K562 (cell line): Measurements from ENCODE around the gene TMEM63A. TPM values are rescaled to one million over a fixed set of nuclear protein-coding genes. Genes with fewer than 3 reads are reported as not detected.

ENCODE experiments used
- ETV5 ChIP-seq: sonication (generic); formaldehyde crosslinking; IDR thresholded peaks from 2 replicates; pipeline ENCODE4 v1.4.0; 2020; ENCODE audit warnings: low read depth, mild to moderate bottlenecking, missing genetic modification reagents
- FOXP4 ChIP-seq: sonication (generic); formaldehyde crosslinking; IDR thresholded peaks from 2 replicates; pipeline ENCODE4 v1.8.0; 2022; ENCODE audit warnings: mild to moderate bottlenecking, missing genetic modification reagents, borderline replicate concordance
- GMEB1 ChIP-seq: fragments of 250-450 bp; sonication (Bioruptor Pico); IDR thresholded peaks from 2 replicates; pipeline ENCODE4 v1.4.0; 2020; ENCODE audit warnings: mild to moderate bottlenecking
- KDM1A ChIP-seq, 2 experiments: fragments of 450-650 bp; IDR thresholded peaks; 2 replicates each; pipeline ENCODE4 v1.6.1; 2016; ENCODE audit warnings: mild to moderate bottlenecking in 2 of 2
- MNT ChIP-seq, 2 experiments: fragments of 450-650 bp; conservative IDR thresholded peaks; 2 replicates each; pipeline ENCODE4 v1.6.1; 2017; ENCODE audit warnings: mild to moderate bottlenecking in 2 of 2, moderate library complexity in 2 of 2
- MYNN ChIP-seq, 2 experiments: sonication (generic); formaldehyde crosslinking in 1 of 2; IDR thresholded peaks; 2 replicates each; pipeline versions ENCODE4 v1.5.0 to v1.6.1; 2016 to 2020; ENCODE audit warnings: antibody characterized with exemption in 1 of 2, missing genetic modification reagents in 1 of 2
- NFRKB ChIP-seq: fragments of 450-650 bp; IDR thresholded peaks from 2 replicates; pipeline ENCODE4 v1.6.1; 2016; ENCODE audit warnings: low read depth
- POLR2AphosphoS5 ChIP-seq: IDR thresholded peaks from 2 replicates; pipeline ENCODE4 v1.6.1; 2011; ENCODE audit warnings: mild to moderate bottlenecking, low read depth, low read length, moderate library complexity; ENCODE audit not compliant: control insufficient read depth, insufficient read depth
- RBBP5 ChIP-seq: fragments of 200-600 bp; sonication (generic); IDR thresholded peaks from 2 replicates; pipeline ENCODE4 v1.6.1; 2012; ENCODE audit warnings: borderline replicate concordance, mild to moderate bottlenecking, low read length, control low read depth, inconsistent platforms; ENCODE audit not compliant: insufficient read depth, poor library complexity, severe bottlenecking
- SOX6 ChIP-seq: fragments of 450-650 bp; IDR thresholded peaks from 2 replicates; pipeline ENCODE4 v1.6.1; 2014; ENCODE audit warnings: mild to moderate bottlenecking
- TEAD2 ChIP-seq: fragments of 450-650 bp; IDR thresholded peaks from 2 replicates; pipeline ENCODE4 v1.6.1; 2016; ENCODE audit warnings: missing genetic modification characterization, control low read depth, missing compliant biosample characterization
- TFAP4 ChIP-seq: sonication (generic); formaldehyde crosslinking; IDR thresholded peaks from 2 replicates; pipeline ENCODE4 v1.8.0; 2022; ENCODE audit warnings: missing genetic modification reagents, mild to moderate bottlenecking, moderate library complexity, borderline replicate concordance
- TOE1 ChIP-seq, 2 experiments: fragments of 450-650 bp in 1 of 2; sonication (generic) in 1 of 2; formaldehyde crosslinking in 1 of 2; IDR thresholded peaks; 2 replicates each; pipeline versions ENCODE4 v1.7.1 to v1.8.0; 2016 to 2022; ENCODE audit warnings: borderline replicate concordance in 2 of 2, mild to moderate bottlenecking in 2 of 2, antibody characterized with exemption in 1 of 2, inconsistent platforms in 1 of 2, low read depth in 1 of 2, missing genetic modification reagents in 1 of 2, moderate library complexity in 1 of 2
- VEZF1 ChIP-seq: fragments of 200-800 bp; sonication (Bioruptor generic); IDR thresholded peaks from 2 replicates; pipeline ENCODE4 v1.6.1; 2017; ENCODE audit warnings: missing genetic modification characterization, missing compliant biosample characterization
- polyA plus RNA-seq, 8 experiments: library from polyadenylated mRNA; depleted of rRNA in 4 of 8; stranded (reverse) in 5 of 8; unstranded in 3 of 8; fragments of >200 nt; fragmentation: Nextera tagmentation in 2 of 8; fragmentation: Illumina TruSeq in 1 of 8; extraction: Ambion mirVana in 2 of 8; extraction: Trizol in 1 of 8; gene quantifications; 2 replicates each; pipeline versions ENCODE4 v1.2.1 to v1.2.3, GENCODE V29; 2011 to 2014; ENCODE audit warnings: inconsistent platforms in 1 of 8, missing spikeins in 1 of 8
- total RNA-seq, 7 experiments: library from RNA; depleted of rRNA in 6 of 7; stranded (reverse); fragments of >200 nt in 6 of 7; fragmentation: Illumina TruSeq in 2 of 7; extraction: Trizol in 2 of 7; gene quantifications; 2 replicates each; pipeline versions ENCODE4 v1.2.1 to v1.2.3, GENCODE V29; 2011 to 2021; ENCODE audit warnings: low replicate concordance in 1 of 7

TMEM63A gene
- total and polyA plus RNA-seq, 9 of the 15 experiments (the other 6 are each of a cell fraction or from before 2014, with no cell fraction given): 2.0 to 54.6 (median 17.5) TPM

GRCh38 chr1:225931270-225932136 lies 49.3 kb upstream of the TMEM63A start (continued):
- TF ChIP-seq VEZF1 (peak; percentile 47; the same call in 1 of the 2 replicates), SOX6 (peak; percentile 61; the same call in 1 of the 2 replicates), RBBP5 (peak; percentile 46), MYNN (IDR thresholded peaks at IDR 0.05) (peak; percentile 65; the same call in 1 of the 2 replicates), MYNN (CRISPR knock-in tag; IDR thresholded peaks at IDR 0.05) (no peak), FOXP4 (0 out of 2 replicates have a peak, but pooled peaks have one; percentile 43), GMEB1 (CRISPR knock-in tag) (no peak), KDM1A (IDR thresholded peaks at IDR 0.05) (peak; percentile 65 to 75; a peak in 3 of 4 replicates), POLR2AphosphoS5 (0 out of 2 replicates have a peak, but pooled peaks have one; percentile 44), ETV5 (CRISPR knock-in tag) (peak; percentile 53; the same call in 1 of the 2 replicates), TOE1 (IDR thresholded peaks at IDR 0.05; ENCODE audit: borderline replicate concordance) (0 out of 2 replicates have a peak, but pooled peaks have one; percentile 35), TOE1 (CRISPR knock-in tag; IDR thresholded peaks at IDR 0.05; ENCODE audit: borderline replicate concordance, low read depth) (0 out of 2 replicates have a peak, but pooled peaks have one; percentile 53), NFRKB (peak; percentile 56; the same call in 1 of the 2 replicates), MNT (conservative IDR thresholded peaks at IDR 0.05) (no peak; a peak in 1 of 4 replicates), TFAP4 (CRISPR knock-in tag) (peak; percentile 82), TEAD2 (tag) (no peak)
